HepG2 (cell line): ENCODE results near the gene ABHD15. TPM values are rescaled to one million over a fixed set of nuclear protein-coding genes. Genes with fewer than 3 reads are reported as not detected.

Experiments
- ARHGAP35 ChIP-seq: sonication (generic); formaldehyde crosslinking; IDR thresholded peaks from 2 replicates; pipeline ENCODE4 v1.9.0; 2022; ENCODE audit warnings: mild to moderate bottlenecking, inconsistent platforms, moderate library complexity, missing genetic modification reagents, borderline replicate concordance
- ATAD3A ChIP-seq: sonication (generic); formaldehyde crosslinking; IDR thresholded peaks from 2 replicates; pipeline ENCODE4 v1.4.0; 2020; ENCODE audit warnings: missing genetic modification reagents
- KAT8 ChIP-seq: IDR thresholded peaks from 2 replicates; pipeline ENCODE4 v1.6.1; 2016; ENCODE audit warnings: missing genetic modification reagents, missing compliant biosample characterization
- MTERF4 ChIP-seq: sonication (generic); formaldehyde crosslinking; IDR thresholded peaks from 2 replicates; pipeline ENCODE4 v1.8.0; 2023; ENCODE audit warnings: mild to moderate bottlenecking, missing genetic modification reagents
- NCOA2 ChIP-seq: sonication (generic); formaldehyde crosslinking; IDR thresholded peaks from 2 replicates; pipeline ENCODE4 v1.8.0; 2022; ENCODE audit warnings: inconsistent platforms
- PHF21A ChIP-seq: sonication (generic); formaldehyde crosslinking; IDR thresholded peaks from 2 replicates; pipeline ENCODE4 v1.5.0; 2020; ENCODE audit warnings: mild to moderate bottlenecking, missing genetic modification reagents
- POGZ ChIP-seq: sonication (generic); formaldehyde crosslinking; IDR thresholded peaks from 2 replicates; pipeline ENCODE4 v1.4.0; 2020; ENCODE audit warnings: mild to moderate bottlenecking, missing genetic modification reagents
- RAD51 ChIP-seq: fragments of 450-650 bp; IDR thresholded peaks from 2 replicates; pipeline ENCODE4 v1.6.1; 2016; ENCODE audit warnings: borderline replicate concordance
- ZNF737 ChIP-seq: sonication (generic); formaldehyde crosslinking; IDR thresholded peaks from 2 replicates; pipeline ENCODE4 v1.5.0; 2020; ENCODE audit warnings: missing genetic modification reagents, mild to moderate bottlenecking, borderline replicate concordance
- ZNF747 ChIP-seq: sonication (generic); formaldehyde crosslinking; IDR thresholded peaks from 2 replicates; pipeline ENCODE4 v1.8.1; 2023; ENCODE audit warnings: missing genetic modification reagents, mild to moderate bottlenecking, borderline replicate concordance
- ZSCAN12 ChIP-seq: sonication (generic); formaldehyde crosslinking; IDR thresholded peaks from 2 replicates; pipeline ENCODE4 v1.9.0; 2021; ENCODE audit warnings: mild to moderate bottlenecking, missing genetic modification reagents
- polyA plus RNA-seq, 8 experiments: library from polyadenylated mRNA; depleted of rRNA in 3 of 8; stranded (reverse) in 7 of 8; unstranded in 1 of 8; fragments of >200 nt; fragmentation: Illumina TruSeq in 4 of 8; extraction: Trizol in 4 of 8; gene quantifications; 2 replicates each; pipeline versions ENCODE4 v1.2.1 to v1.2.3, GENCODE V29; 2011 to 2016; ENCODE audit warnings: low read depth in 4 of 8, missing spikeins in 1 of 8, mixed read lengths in 1 of 8; ENCODE audit not compliant: insufficient read depth in 1 of 8
- total RNA-seq, 5 experiments: library from RNA; depleted of rRNA; stranded (reverse); fragments of >200 nt; fragmentation: Illumina TruSeq; extraction: Trizol; gene quantifications; 2 replicates each; pipeline ENCODE4 v1.2.3, GENCODE V29; 2016; ENCODE audit warnings: low read depth in 1 of 5
- TF ChIP-seq, protein P1 (sequence below): sonication (generic); formaldehyde crosslinking; IDR thresholded peaks from 2 replicates; pipeline ENCODE4 v1.9.0; 2021; ENCODE audit warnings: mild to moderate bottlenecking, missing genetic modification reagents
- TF ChIP-seq, protein P2 (sequence below): sonication (generic); formaldehyde crosslinking; IDR thresholded peaks from 2 replicates; pipeline ENCODE4 v1.5.0; 2020; ENCODE audit warnings: mild to moderate bottlenecking, missing genetic modification reagents
- TF ChIP-seq, protein P3 (sequence below): sonication (generic); formaldehyde crosslinking; IDR thresholded peaks from 2 replicates; pipeline ENCODE4 v1.4.0; 2020; ENCODE audit warnings: missing genetic modification reagents, borderline replicate concordance
- TF ChIP-seq, protein P4 (sequence below): sonication (generic); formaldehyde crosslinking; IDR thresholded peaks from 2 replicates; pipeline ENCODE4 v1.9.0; 2021; ENCODE audit warnings: missing genetic modification reagents, mild to moderate bottlenecking, borderline replicate concordance

ABHD15 gene
- total and polyA plus RNA-seq, 2 of the 13 experiments (the other 11 are each of a cell fraction or from before 2014, with no cell fraction given) = 2.4 to 7.7 TPM

DNA sequence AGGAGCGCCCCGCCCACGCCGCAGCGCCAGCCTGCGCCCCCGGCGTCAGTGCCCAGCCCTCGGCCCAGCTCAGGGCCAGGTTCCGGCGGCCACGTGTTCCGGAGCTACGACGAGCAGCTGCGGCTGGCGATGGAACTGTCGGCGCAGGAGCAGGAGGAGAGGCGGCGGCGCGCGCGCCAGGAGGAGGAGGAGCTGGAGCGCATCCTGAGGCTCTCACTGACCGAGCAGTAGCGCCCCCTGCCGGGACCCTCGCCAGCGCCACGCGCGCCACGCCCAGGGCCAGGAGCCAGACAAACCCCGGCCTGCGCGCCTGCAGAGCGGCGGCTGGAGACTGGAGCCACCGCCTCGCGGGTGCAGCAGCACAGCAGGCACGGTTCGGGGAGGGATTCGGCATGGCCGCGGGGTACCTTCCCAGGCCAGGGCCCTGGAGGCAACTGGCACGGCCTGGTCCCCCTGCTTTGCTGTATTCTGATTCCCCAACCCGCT is 46.6 kb upstream of the ABHD15 start (continued):
- TF ChIP-seq MTERF4 (CRISPR knock-in tag) = no peak
- TF ChIP-seq ZNF737 (CRISPR knock-in tag) = no peak
- TF ChIP-seq, protein P1, sequence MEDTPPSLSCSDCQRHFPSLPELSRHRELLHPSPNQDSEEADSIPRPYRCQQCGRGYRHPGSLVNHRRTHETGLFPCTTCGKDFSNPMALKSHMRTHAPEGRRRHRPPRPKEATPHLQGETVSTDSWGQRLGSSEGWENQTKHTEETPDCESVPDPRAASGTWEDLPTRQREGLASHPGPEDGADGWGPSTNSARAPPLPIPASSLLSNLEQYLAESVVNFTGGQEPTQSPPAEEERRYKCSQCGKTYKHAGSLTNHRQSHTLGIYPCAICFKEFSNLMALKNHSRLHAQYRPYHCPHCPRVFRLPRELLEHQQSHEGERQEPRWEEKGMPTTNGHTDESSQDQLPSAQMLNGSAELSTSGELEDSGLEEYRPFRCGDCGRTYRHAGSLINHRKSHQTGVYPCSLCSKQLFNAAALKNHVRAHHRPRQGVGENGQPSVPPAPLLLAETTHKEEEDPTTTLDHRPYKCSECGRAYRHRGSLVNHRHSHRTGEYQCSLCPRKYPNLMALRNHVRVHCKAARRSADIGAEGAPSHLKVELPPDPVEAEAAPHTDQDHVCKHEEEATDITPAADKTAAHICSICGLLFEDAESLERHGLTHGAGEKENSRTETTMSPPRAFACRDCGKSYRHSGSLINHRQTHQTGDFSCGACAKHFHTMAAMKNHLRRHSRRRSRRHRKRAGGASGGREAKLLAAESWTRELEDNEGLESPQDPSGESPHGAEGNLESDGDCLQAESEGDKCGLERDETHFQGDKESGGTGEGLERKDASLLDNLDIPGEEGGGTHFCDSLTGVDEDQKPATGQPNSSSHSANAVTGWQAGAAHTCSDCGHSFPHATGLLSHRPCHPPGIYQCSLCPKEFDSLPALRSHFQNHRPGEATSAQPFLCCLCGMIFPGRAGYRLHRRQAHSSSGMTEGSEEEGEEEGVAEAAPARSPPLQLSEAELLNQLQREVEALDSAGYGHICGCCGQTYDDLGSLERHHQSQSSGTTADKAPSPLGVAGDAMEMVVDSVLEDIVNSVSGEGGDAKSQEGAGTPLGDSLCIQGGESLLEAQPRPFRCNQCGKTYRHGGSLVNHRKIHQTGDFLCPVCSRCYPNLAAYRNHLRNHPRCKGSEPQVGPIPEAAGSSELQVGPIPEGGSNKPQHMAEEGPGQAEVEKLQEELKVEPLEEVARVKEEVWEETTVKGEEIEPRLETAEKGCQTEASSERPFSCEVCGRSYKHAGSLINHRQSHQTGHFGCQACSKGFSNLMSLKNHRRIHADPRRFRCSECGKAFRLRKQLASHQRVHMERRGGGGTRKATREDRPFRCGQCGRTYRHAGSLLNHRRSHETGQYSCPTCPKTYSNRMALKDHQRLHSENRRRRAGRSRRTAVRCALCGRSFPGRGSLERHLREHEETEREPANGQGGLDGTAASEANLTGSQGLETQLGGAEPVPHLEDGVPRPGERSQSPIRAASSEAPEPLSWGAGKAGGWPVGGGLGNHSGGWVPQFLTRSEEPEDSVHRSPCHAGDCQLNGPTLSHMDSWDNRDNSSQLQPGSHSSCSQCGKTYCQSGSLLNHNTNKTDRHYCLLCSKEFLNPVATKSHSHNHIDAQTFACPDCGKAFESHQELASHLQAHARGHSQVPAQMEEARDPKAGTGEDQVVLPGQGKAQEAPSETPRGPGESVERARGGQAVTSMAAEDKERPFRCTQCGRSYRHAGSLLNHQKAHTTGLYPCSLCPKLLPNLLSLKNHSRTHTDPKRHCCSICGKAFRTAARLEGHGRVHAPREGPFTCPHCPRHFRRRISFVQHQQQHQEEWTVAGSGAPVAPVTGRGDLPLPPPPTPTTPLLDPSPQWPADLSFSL = no peak
- peak; percentile 19; the same call in 1 of the 2 replicates for TF ChIP-seq NCOA2 (CRISPR knock-in tag)
- TF ChIP-seq ATAD3A (CRISPR knock-in tag) = no peak
- peak; percentile 58; the same call in 1 of the 2 replicates for TF ChIP-seq ZNF747 (CRISPR knock-in tag)
- TF ChIP-seq ARHGAP35 = no peak
- peak; percentile 32; the same call in 1 of the 2 replicates for TF ChIP-seq PHF21A (CRISPR knock-in tag)
- peak; percentile 61; the same call in 1 of the 2 replicates for TF ChIP-seq KAT8 (CRISPR knock-in tag)
- TF ChIP-seq, protein P2, sequence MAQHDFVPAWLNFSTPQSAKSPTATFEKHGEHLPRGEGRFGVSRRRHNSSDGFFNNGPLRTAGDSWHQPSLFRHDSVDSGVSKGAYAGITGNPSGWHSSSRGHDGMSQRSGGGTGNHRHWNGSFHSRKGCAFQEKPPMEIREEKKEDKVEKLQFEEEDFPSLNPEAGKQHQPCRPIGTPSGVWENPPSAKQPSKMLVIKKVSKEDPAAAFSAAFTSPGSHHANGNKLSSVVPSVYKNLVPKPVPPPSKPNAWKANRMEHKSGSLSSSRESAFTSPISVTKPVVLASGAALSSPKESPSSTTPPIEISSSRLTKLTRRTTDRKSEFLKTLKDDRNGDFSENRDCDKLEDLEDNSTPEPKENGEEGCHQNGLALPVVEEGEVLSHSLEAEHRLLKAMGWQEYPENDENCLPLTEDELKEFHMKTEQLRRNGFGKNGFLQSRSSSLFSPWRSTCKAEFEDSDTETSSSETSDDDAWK (CRISPR knock-in tag) = no peak
- no peak for TF ChIP-seq ZSCAN12 (CRISPR knock-in tag)
- TF ChIP-seq, protein P3, sequence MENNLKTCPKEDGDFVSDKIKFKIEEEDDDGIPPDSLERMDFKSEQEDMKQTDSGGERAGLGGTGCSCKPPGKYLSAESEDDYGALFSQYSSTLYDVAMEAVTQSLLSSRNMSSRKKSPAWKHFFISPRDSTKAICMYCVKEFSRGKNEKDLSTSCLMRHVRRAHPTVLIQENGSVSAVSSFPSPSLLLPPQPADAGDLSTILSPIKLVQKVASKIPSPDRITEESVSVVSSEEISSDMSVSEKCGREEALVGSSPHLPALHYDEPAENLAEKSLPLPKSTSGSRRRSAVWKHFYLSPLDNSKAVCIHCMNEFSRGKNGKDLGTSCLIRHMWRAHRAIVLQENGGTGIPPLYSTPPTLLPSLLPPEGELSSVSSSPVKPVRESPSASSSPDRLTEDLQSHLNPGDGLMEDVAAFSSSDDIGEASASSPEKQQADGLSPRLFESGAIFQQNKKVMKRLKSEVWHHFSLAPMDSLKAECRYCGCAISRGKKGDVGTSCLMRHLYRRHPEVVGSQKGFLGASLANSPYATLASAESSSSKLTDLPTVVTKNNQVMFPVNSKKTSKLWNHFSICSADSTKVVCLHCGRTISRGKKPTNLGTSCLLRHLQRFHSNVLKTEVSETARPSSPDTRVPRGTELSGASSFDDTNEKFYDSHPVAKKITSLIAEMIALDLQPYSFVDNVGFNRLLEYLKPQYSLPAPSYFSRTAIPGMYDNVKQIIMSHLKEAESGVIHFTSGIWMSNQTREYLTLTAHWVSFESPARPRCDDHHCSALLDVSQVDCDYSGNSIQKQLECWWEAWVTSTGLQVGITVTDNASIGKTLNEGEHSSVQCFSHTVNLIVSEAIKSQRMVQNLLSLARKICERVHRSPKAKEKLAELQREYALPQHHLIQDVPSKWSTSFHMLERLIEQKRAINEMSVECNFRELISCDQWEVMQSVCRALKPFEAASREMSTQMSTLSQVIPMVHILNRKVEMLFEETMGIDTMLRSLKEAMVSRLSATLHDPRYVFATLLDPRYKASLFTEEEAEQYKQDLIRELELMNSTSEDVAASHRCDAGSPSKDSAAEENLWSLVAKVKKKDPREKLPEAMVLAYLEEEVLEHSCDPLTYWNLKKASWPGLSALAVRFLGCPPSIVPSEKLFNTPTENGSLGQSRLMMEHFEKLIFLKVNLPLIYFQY (CRISPR knock-in tag) = peak; percentile 56; the same call in 1 of the 2 replicates
- TF ChIP-seq RAD51 = no peak
- TF ChIP-seq POGZ (CRISPR knock-in tag) = peak; percentile 47; the same call in 1 of the 2 replicates
- TF ChIP-seq, protein P4, sequence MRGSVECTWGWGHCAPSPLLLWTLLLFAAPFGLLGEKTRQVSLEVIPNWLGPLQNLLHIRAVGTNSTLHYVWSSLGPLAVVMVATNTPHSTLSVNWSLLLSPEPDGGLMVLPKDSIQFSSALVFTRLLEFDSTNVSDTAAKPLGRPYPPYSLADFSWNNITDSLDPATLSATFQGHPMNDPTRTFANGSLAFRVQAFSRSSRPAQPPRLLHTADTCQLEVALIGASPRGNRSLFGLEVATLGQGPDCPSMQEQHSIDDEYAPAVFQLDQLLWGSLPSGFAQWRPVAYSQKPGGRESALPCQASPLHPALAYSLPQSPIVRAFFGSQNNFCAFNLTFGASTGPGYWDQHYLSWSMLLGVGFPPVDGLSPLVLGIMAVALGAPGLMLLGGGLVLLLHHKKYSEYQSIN (CRISPR knock-in tag) = no peak
